SU-DHL-6 (cell line): ENCODE data around the gene SGPL1.

Experiments used
- CTCF ChIP-seq: fragments of 200-600 bp; sonication (generic); IDR thresholded peaks from one replicate; pipeline ENCODE4 v1.5.1; 2017; ENCODE audit warnings: antibody characterized with exemption, mild to moderate bottlenecking, low read length, moderate library complexity; ENCODE audit not compliant: insufficient read depth, poor library complexity, severe bottlenecking
- EZH2phosphoT487 ChIP-seq: fragments of 200-600 bp; sonication (generic), shearing (Covaris generic); conservative IDR thresholded peaks from 2 replicates; pipeline ENCODE4 v1.6.1; 2018; ENCODE audit warnings: mild to moderate bottlenecking, antibody characterized with exemption, low read length, moderate library complexity, mixed read lengths

DNA sequence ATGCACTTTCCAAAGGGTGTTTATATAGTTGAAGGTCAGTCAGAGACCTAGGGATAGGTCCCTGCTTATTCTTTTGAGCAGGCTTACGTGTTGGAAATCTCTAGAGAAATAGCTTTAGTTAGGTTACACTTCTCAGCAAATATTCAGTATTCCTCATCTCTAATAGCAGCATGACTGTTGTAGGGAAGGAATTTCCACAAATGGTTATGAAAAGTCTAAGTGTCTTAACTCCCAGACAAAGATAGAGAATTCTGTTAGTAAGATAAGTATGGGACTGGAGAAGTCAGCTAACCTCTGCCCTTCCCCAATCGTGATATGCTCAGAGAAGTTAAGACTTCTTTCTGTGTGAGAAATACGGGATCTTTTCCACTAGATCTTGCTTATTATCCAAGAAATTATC lies 16.5 kb downstream of the SGPL1 start:
- TF ChIP-seq CTCF: no peak
- no peak for TF ChIP-seq EZH2phosphoT487
